ENCODE data around the gene CACNA1E. TPM values are rescaled to one million over a fixed set of nuclear protein-coding genes. Genes with fewer than 3 reads are reported as not detected.

Gene CACNA1E
- total RNA-seq, 4 donors from 2014 or later: 0.47 to 0.83 TPM; not detected in 2

GRCh38 chr1:181733486-181733885, 250.2 kb downstream of the CACNA1E start:
- H3K4me3 ChIP-seq: no peak overlapping the region
- TF ChIP-seq POLR2A (IDR thresholded peaks at IDR 0.05): no peak
- TF ChIP-seq, protein P1, sequence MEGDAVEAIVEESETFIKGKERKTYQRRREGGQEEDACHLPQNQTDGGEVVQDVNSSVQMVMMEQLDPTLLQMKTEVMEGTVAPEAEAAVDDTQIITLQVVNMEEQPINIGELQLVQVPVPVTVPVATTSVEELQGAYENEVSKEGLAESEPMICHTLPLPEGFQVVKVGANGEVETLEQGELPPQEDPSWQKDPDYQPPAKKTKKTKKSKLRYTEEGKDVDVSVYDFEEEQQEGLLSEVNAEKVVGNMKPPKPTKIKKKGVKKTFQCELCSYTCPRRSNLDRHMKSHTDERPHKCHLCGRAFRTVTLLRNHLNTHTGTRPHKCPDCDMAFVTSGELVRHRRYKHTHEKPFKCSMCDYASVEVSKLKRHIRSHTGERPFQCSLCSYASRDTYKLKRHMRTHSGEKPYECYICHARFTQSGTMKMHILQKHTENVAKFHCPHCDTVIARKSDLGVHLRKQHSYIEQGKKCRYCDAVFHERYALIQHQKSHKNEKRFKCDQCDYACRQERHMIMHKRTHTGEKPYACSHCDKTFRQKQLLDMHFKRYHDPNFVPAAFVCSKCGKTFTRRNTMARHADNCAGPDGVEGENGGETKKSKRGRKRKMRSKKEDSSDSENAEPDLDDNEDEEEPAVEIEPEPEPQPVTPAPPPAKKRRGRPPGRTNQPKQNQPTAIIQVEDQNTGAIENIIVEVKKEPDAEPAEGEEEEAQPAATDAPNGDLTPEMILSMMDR (IDR thresholded peaks at IDR 0.05): no peak
- no peaks in the 10 kb centered on the region for H3K27me3 ChIP-seq
- DNase-seq: no peak
- H3K4me1 ChIP-seq: no peaks in the 10 kb centered on the region
- H3K36me3 ChIP-seq: no peaks in the 10 kb centered on the region
- H3K9me3 ChIP-seq: no peaks in the 10 kb centered on the region
- H3K27ac ChIP-seq: no peak overlapping the region

DNA sequence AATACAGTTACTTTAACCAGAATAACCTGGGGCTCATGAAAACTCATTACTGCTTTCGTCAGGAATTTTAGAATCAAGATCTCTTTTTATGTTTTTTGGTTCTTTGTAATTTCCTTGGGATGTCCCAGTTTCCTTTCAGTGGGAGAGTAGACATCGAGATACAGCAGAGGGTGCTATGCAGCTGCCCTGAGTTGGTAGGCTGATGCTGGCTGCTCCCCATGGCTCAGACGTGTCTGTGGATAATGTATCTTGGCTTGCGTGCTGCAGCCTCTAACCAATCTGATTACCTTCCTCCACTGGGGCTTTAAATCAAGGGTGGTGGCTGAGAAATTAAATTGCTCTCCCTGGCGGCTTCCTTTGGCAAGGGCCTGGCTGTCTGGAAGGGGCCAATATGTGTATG, 253.7 kb downstream of the CACNA1E start:
- H3K27ac ChIP-seq: no peak overlapping the region
- no peaks in the 10 kb centered on the region for H3K27me3 ChIP-seq
- H3K36me3 ChIP-seq: no peaks in the 10 kb centered on the region
- no peak for TF ChIP-seq POLR2A (IDR thresholded peaks at IDR 0.05)
- TF ChIP-seq, protein P1 (IDR thresholded peaks at IDR 0.05): no peak
- H3K4me1 ChIP-seq: no peaks in the 10 kb centered on the region
- H3K9me3 ChIP-seq: no peaks in the 10 kb centered on the region
- no peak for DNase-seq
- no peak overlapping the region for H3K4me3 ChIP-seq

DNA sequence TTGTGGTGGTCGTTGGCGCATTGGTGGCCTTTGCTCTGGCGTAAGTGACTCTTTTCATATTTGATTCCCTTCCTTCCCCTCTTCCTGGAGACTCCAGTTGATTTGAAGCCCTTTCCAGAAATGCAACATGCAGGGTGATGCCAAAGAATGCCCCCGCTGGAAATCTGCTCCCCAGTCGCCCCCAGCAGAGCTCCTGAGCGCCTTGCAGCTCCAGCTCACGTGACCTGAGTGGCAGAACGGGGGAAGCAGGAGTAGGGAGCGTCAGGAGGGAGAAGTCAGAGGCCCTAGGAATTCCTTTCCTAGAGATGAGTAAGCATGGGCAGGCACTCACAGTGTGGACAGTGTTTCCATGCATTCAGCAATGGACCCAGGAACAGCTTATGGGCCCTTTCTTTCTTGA, 255.9 kb downstream of the CACNA1E start:
- no peak overlapping the region for H3K27ac ChIP-seq
- H3K27me3 ChIP-seq: no peaks in the 10 kb centered on the region
- no peaks in the 10 kb centered on the region for H3K36me3 ChIP-seq
- no peak for DNase-seq
- H3K9me3 ChIP-seq: no peaks in the 10 kb centered on the region
- H3K4me1 ChIP-seq: no peaks in the 10 kb centered on the region
- TF ChIP-seq, protein P1 (IDR thresholded peaks at IDR 0.05): no peak
- TF ChIP-seq POLR2A (IDR thresholded peaks at IDR 0.05): no peak
- no peak overlapping the region for H3K4me3 ChIP-seq

DNA sequence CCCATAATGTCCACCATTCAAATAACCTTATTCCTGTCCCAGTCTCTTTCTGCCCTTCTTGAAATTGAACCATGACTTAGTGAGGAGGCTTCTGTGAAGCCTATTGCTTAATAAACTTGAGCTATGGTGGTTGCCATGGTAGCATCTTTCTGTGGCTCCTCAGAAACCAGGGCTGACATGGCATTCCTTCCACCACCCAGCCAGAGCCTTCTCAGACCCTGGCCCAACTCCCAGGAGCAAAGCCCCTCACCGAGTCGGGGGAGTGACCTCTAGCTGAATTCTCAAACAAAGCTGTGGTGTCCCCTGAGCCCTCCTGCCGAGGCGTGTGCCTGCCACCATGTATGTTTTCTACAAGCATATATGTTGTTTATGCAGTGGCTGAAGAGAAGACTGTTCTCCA, 259.1 kb downstream of the CACNA1E start:
- H3K4me1 ChIP-seq: no peaks in the 10 kb centered on the region
- no peaks in the 10 kb centered on the region for H3K9me3 ChIP-seq
- no peak overlapping the region for H3K4me3 ChIP-seq
- no peak for DNase-seq
- TF ChIP-seq, protein P1 (IDR thresholded peaks at IDR 0.05): no peak
- TF ChIP-seq POLR2A (IDR thresholded peaks at IDR 0.05): no peak
- no peaks in the 10 kb centered on the region for H3K27me3 ChIP-seq
- H3K27ac ChIP-seq: no peak overlapping the region
- no peaks in the 10 kb centered on the region for H3K36me3 ChIP-seq

GRCh38 chr1:181743878-181744312, 260.6 kb downstream of the CACNA1E start:
- no peaks in the 10 kb centered on the region for H3K9me3 ChIP-seq
- DNase-seq: no peak

More at GRCh38 chr1:181743878-181744312, 260.6 kb downstream of the CACNA1E start:
- Histone ChIP-seq H3K27ac (no peak overlapping the region), H3K27me3 (no peaks in the 10 kb centered on the region), H3K4me1 (no peaks in the 10 kb centered on the region), H3K4me3 (no peak overlapping the region), H3K36me3 (no peaks in the 10 kb centered on the region)
- TF ChIP-seq POLR2A (IDR thresholded peaks at IDR 0.05): no peak
- TF ChIP-seq, protein P1 (IDR thresholded peaks at IDR 0.05): no peak

Data from Peyer's patch (tissue), 4 donors.